ENCODE measurements around the gene LMBRD2.

- TF ChIP-seq E4F1 (IDR thresholded peaks at IDR 0.05; ENCODE audit: borderline replicate concordance, partially characterized antibody) (no peak), RAD51 (IDR thresholded peaks at IDR 0.05) (no peak), PRDM15 (CRISPR knock-in tag; IDR thresholded peaks at IDR 0.05) (no peak), NFIC (IDR thresholded peaks at IDR 0.05; ENCODE audit: low read depth, low read length) (peak; percentile 88), TBL1XR1 (IDR thresholded peaks at IDR 0.05; ENCODE audit: low read depth, low read length) (no peak), NRF1 (conservative IDR thresholded peaks at IDR 0.05; ENCODE audit: low read depth, low read length) (no peak), JUNB (IDR thresholded peaks at IDR 0.05) (peak; percentile 80), CTCF (IDR thresholded peaks at IDR 0.05 in 2 of 3, conservative IDR thresholded peaks at IDR 0.05 in 1 of 3; ENCODE audit: control insufficient read depth in 2 of 3, extremely low read depth in 1 of 3, insufficient read depth in 1 of 3, low read depth in 3 of 3, low read length in 3 of 3) (no peak)
These were observed 25.5 kb upstream of the LMBRD2 start for GRCh38 chr5:36177154-36177553.
